Lower leg skin (tissue), 3 donors: Measurements from ENCODE around the gene CSGALNACT2.

Experiments used
- CTCF ChIP-seq, 3 donors: fragments of 450-650 bp; IDR thresholded peaks; one replicate each; pipeline ENCODE4 v1.5.1; 2016; ENCODE audit warnings: antibody characterized with exemption in 3 of 3, mild to moderate bottlenecking in 3 of 3, moderate library complexity in 2 of 3
- POLR2A ChIP-seq, 2 donors: fragments of 450-650 bp; IDR thresholded peaks; one replicate each; pipeline ENCODE4 v1.6.1; 2016 to 2017; ENCODE audit warnings: antibody characterized with exemption in 2 of 2, mild to moderate bottlenecking in 1 of 2, moderate library complexity in 1 of 2

- no peak for TF ChIP-seq CTCF (IDR thresholded peaks at IDR 0.05)
- no peak for TF ChIP-seq POLR2A (IDR thresholded peaks at IDR 0.05)
Measured at GRCh38 chr10:43102063-43102828, 36.0 kb upstream of the CSGALNACT2 start.
